Heart left ventricle (tissue), 13 donors: ENCODE data around the gene CDK18.

Experiments used
- CTCF ChIP-seq, 12 donors: fragments of 200-600 bp; sonication (generic) in 4 of 12; IDR thresholded peaks; one replicate each; pipeline versions ENCODE4 v1.5.0 to v1.8.0; 2018 to 2022; ENCODE audit warnings: antibody characterized with exemption in 12 of 12, mild to moderate bottlenecking in 5 of 12
- POLR2A ChIP-seq, 2 donors: fragments of 450-650 bp; IDR thresholded peaks; one replicate each; pipeline ENCODE4 v1.6.1; 2017; ENCODE audit warnings: antibody characterized with exemption in 2 of 2, mild to moderate bottlenecking in 2 of 2, moderate library complexity in 2 of 2
- donor health status: ischemic (EF 13 %, LVEDD 7.1; RV severe dilation, severe dysfunction).
- donor health status: DM: no; HTN: yes; CAD: no.
- donor health status: DM: no; HTN: no; CAD: no.
- donor health status: ischemic (EF 25% LVEDD 6.9; RV normal size, moderate dysfunction).
- donor health status: ischemic (EF 25% LVEDD 5.7; RV mildly dilated, moderate dysfunction).
- donor health status: ischemic (EF 35%, LVEDD 5.7; RV mildly dilated, moderate dysfunction).
- donor health status: nonischemic (EF 11% LVEDD 7.7; RV severe dilation, severe dysfunction).
- donor health status: DM: yes; HTN: yes; CAD: no.
- donor health status: PGD.
- donor health status: ischemic (EF 29% LVEDD 5.4; RV normal size, mild dysfunction).
- donor health status: nonischemic (EF 23%, LVEDD 6.1; RV moderate dilation, normal function).

- TF ChIP-seq CTCF (IDR thresholded peaks at IDR 0.05) (no peak), POLR2A (IDR thresholded peaks at IDR 0.05) (no peak)
Observed at GRCh38 chr1:205521686-205522085, 17.2 kb downstream of the CDK18 start.
